Subcutaneous abdominal adipose tissue (tissue), 5 donors: ENCODE measurements around the gene EIF2A.

ENCODE experiments used
- H3K27ac ChIP-seq: one replicate; pipeline ENCODE4 v1.7.0; 2013; ENCODE audit warnings: low read depth, mild to moderate bottlenecking, inconsistent platforms, low read length, moderate library complexity
- H3K27me3 ChIP-seq, 5 donors: one replicate each; pipeline ENCODE4 v1.7.0; 2013; ENCODE audit warnings: low read length in 5 of 5, inconsistent platforms in 1 of 5; ENCODE audit not compliant: control insufficient read depth in 5 of 5, insufficient read depth in 4 of 5
- H3K36me3 ChIP-seq, 5 donors: one replicate each; pipeline ENCODE4 v1.7.0; 2013; ENCODE audit warnings: low read length in 5 of 5; ENCODE audit not compliant: control insufficient read depth in 5 of 5, insufficient read depth in 5 of 5
- H3K4me1 ChIP-seq, 5 donors: one replicate each; pipeline ENCODE4 v1.7.0; 2013; ENCODE audit warnings: low read length in 5 of 5, mild to moderate bottlenecking in 3 of 5, moderate library complexity in 1 of 5; ENCODE audit not compliant: control insufficient read depth in 5 of 5, insufficient read depth in 5 of 5
- H3K4me3 ChIP-seq, 5 donors: one replicate each; pipeline ENCODE4 v1.7.0; 2013; ENCODE audit warnings: low read length in 5 of 5, low read depth in 1 of 5
- H3K9ac ChIP-seq, 5 donors: one replicate each; pipeline ENCODE4 v1.7.0; 2013; ENCODE audit warnings: low read length in 5 of 5, mild to moderate bottlenecking in 4 of 5, moderate library complexity in 3 of 5
- H3K9me3 ChIP-seq, 5 donors: one replicate each; pipeline ENCODE4 v1.7.0; 2013; ENCODE audit warnings: low read length in 5 of 5; ENCODE audit not compliant: control insufficient read depth in 5 of 5
- donor health status: healthy.
- donor health status: healthy.
- donor health status: healthy.
- donor health status: healthy.
- donor health status: healthy.

EIF2A gene

DNA sequence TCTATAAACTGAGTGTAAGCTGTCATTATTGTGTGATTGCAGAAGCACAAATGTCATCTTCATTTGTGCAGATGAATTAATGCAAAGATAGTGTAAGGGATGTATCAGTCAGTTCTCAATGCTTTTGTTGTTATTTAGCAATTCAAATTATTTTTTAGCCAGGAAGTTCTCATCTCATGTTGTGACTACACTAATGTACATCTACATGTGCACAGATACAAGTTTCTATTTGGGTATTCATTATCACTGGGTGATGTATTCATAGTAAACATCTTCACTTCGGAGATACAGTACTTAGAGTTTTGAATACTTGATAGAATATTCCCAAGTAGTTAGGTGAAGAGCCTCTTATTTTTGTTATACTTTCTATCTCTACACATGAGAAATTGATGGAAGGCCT is 11.1 kb downstream of the EIF2A start:
- H3K4me1 ChIP-seq = no peaks in the 10 kb centered on the region
- peaks cover 10 to 32% (median 18%) of the 10 kb centered on the region in 5 donors for H3K36me3 ChIP-seq
- no peaks in the 10 kb centered on the region for H3K9me3 ChIP-seq
- no peaks in the 10 kb centered on the region for H3K27me3 ChIP-seq
- no peak overlapping the region for H3K27ac ChIP-seq
- H3K4me3 ChIP-seq = no peak overlapping the region
- H3K9ac ChIP-seq = no peak overlapping the region

- H3K27ac ChIP-seq = no peak overlapping the region
- H3K9ac ChIP-seq = no peak overlapping the region
- peaks cover 22 to 53% (median 32%) of the 10 kb centered on the region in 5 donors for H3K36me3 ChIP-seq
- no peaks in the 10 kb centered on the region for H3K4me1 ChIP-seq
- no peak overlapping the region for H3K4me3 ChIP-seq
- no peaks in the 10 kb centered on the region for H3K27me3 ChIP-seq
- H3K9me3 ChIP-seq = no peaks in the 10 kb centered on the region
Observed at GRCh38 chr3:150564243-150564642, 17.7 kb downstream of the EIF2A start.

- Histone ChIP-seq H3K4me1 (no peaks in the 10 kb centered on the region), H3K9ac (no peak overlapping the region), H3K9me3 (no peaks in the 10 kb centered on the region), H3K27me3 (no peaks in the 10 kb centered on the region), H3K27ac (no peak overlapping the region), H3K4me3 (no peak overlapping the region), H3K36me3 (peaks cover 31 to 77% (median 45%) of the 10 kb centered on the region in 5 donors)
Observed at GRCh38 chr3:150567328-150567727, 20.7 kb downstream of the EIF2A start.

DNA sequence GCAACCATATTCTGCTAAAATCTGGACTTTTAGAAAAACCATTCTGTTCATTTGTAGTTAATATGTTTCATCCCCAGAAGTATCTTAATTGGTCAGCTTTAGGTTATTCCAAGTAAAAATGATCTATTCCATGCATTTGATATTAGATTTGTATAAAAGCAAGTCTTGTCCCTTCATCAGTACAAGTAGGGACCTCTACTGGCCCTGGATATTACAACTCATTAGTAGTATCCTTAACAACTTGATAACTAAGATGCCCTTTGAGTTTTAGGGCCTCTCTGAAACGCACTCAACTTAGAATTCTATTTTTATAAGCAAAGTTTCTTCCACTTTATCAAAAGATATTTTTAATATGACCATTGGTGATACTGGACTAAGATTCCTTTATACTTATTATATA is 31.3 kb downstream of the EIF2A start:
- Histone ChIP-seq H3K9me3 (no peaks in the 10 kb centered on the region), H3K27ac (no peak overlapping the region), H3K9ac (no peak overlapping the region), H3K4me3 (no peak overlapping the region), H3K27me3 (no peaks in the 10 kb centered on the region), H3K4me1 (no peaks in the 10 kb centered on the region), H3K36me3 (peaks cover 39 to 56% (median 42%) of the 10 kb centered on the region in 5 donors)

GRCh38 chr3:150581174-150581573 is 34.6 kb downstream of the EIF2A start:
- Histone ChIP-seq H3K4me1 (no peaks in the 10 kb centered on the region), H3K27me3 (no peaks in the 10 kb centered on the region), H3K9ac (no peak overlapping the region), H3K36me3 (peaks cover 42 to 67% (median 53%) of the 10 kb centered on the region in 5 donors), H3K4me3 (no peak overlapping the region), H3K9me3 (no peaks in the 10 kb centered on the region), H3K27ac (no peak overlapping the region)

GRCh38 chr3:150582620-150583019 is 36.0 kb downstream of the EIF2A start:
- H3K27me3 ChIP-seq = no peaks in the 10 kb centered on the region
- H3K4me3 ChIP-seq = no peak overlapping the region
- no peaks in the 10 kb centered on the region for H3K9me3 ChIP-seq
- no peaks in the 10 kb centered on the region for H3K4me1 ChIP-seq
- H3K36me3 ChIP-seq = peaks cover 31 to 58% (median 43%) of the 10 kb centered on the region in 5 donors
- H3K9ac ChIP-seq = no peak overlapping the region
- H3K27ac ChIP-seq = no peak overlapping the region

- H3K36me3 ChIP-seq = peaks cover 31 to 57% (median 43%) of the 10 kb centered on the region in 5 donors
- H3K27me3 ChIP-seq = no peaks in the 10 kb centered on the region
- H3K9me3 ChIP-seq = no peaks in the 10 kb centered on the region
- H3K4me3 ChIP-seq = no peak overlapping the region
- no peaks in the 10 kb centered on the region for H3K4me1 ChIP-seq
- H3K9ac ChIP-seq = no peak overlapping the region
- H3K27ac ChIP-seq = no peak overlapping the region
Observed at GRCh38 chr3:150583028-150583427, 36.4 kb downstream of the EIF2A start.

DNA sequence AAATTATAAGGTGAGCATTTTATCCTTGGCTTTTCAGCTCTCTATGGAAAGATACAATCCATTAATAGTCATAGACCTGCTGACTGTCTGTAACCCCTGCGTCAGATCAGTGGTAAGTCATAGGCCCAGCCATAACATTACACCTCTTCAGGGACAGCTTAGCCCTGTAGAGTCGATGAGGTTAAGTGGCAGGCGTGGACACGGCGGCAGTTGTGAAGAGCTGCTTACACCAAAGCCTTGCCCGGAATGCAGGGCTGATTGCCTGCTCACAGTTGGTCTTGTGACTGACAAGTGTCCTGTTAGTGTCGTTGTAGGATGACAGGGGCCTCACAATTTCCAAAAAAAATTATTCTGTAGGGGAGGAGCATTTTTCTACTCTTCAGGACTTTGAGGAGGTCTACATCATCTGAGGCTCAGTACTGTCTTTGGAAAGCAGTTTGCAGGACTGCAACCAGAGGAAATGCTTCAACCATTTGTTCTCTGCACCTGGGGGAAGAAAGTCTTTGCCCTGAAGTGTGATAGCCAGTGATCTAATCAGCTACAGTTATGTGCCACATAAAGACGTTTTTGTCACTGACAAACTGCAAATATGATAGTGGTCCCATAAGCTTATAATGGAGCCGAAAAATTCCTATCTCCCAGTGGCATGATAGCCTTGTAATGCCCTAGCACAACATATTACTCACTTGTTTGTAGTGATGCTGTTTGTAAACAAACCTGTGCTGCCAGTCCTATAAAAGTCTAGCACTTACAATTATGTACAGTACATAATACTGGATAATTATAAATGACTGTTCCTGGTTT is 41.6 kb downstream of the EIF2A start:
- H3K27ac ChIP-seq = no peak overlapping the region

DNA sequence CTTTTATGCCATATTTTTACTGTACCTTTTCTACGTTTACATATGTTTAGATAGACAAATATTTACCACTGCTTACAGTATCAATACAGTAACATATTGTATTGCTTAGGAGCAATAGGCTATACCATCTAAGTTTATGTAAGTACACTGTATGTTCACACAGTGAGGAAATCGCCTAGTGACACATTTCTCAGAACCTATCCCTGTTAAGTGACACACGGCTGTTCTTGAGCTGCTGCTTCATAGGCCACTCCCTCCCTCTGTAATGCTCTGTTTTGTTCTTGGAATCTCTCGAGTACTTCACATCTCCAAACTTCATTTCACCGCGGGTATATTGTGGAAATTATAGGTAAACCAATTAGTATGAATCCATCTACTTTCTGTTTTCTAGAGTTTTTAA is 43.2 kb downstream of the EIF2A start:
- H3K4me3 ChIP-seq = no peak overlapping the region
- H3K27ac ChIP-seq = no peak overlapping the region
- H3K4me1 ChIP-seq = no peaks in the 10 kb centered on the region
- no peaks in the 10 kb centered on the region for H3K27me3 ChIP-seq
- no peaks in the 10 kb centered on the region for H3K9me3 ChIP-seq
- H3K9ac ChIP-seq = no peak overlapping the region
- peaks cover 4 to 17% (median 12%) of the 10 kb centered on the region in 5 donors for H3K36me3 ChIP-seq

More for the DNA sequence above, 41.6 kb downstream of the EIF2A start:
- H3K4me3 ChIP-seq = no peak overlapping the region
- H3K4me1 ChIP-seq = no peaks in the 10 kb centered on the region
- no peaks in the 10 kb centered on the region for H3K9me3 ChIP-seq
- H3K9ac ChIP-seq = no peak overlapping the region
- peaks cover 10 to 30% (median 22%) of the 10 kb centered on the region in 5 donors for H3K36me3 ChIP-seq
- H3K27me3 ChIP-seq = no peaks in the 10 kb centered on the region

DNA sequence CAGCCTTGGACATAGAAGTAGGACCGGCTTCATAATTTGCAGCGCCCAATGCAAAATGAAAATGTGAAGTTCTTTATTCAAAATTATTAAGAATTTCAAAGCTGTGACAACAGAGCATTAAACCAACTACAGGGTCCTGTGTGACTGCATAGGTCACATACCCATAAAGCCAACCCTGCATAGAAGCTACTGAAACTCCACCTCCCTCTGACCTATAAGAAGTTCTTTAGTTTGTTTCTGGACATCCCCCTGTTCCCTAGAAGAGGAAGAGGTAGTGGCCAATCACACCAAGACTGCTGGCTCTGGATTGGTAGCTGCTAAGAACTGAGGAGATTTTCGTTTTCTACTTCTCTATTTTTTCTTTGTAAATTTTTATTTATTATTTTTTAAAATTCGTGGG is 47.6 kb downstream of the EIF2A start:
- Histone ChIP-seq H3K9me3 (no peaks in the 10 kb centered on the region), H3K4me1 (no peaks in the 10 kb centered on the region), H3K9ac (no peak overlapping the region), H3K4me3 (no peak overlapping the region), H3K27me3 (no peaks in the 10 kb centered on the region), H3K36me3 (no peaks in the 10 kb centered on the region), H3K27ac (no peak overlapping the region)
